Upper lobe of left lung (tissue), 4 donors: ENCODE data around the gene PRDX3.

Experiments
- EP300 ChIP-seq, 4 donors: sonication (generic); formaldehyde crosslinking; IDR thresholded peaks; one replicate each; pipeline ENCODE4 v1.5.1; 2017; ENCODE audit warnings: antibody characterized with exemption in 4 of 4, control low read depth in 2 of 4
- POLR2A ChIP-seq, 4 donors: fragments of 450-650 bp; IDR thresholded peaks; one replicate each; pipeline ENCODE4 v1.5.1; 2016 to 2017; ENCODE audit warnings: antibody characterized with exemption in 4 of 4, mild to moderate bottlenecking in 2 of 4
- POLR2AphosphoS5 ChIP-seq, 2 donors: sonication (generic); formaldehyde crosslinking; IDR thresholded peaks; one replicate each; pipeline ENCODE4 v1.5.1; 2017; ENCODE audit warnings: antibody characterized with exemption in 2 of 2
- TF ChIP-seq, protein P1 (sequence below), 6 experiments: fragments of 450-650 bp in 4 of 6; fragments of 200-600 bp in 2 of 6; sonication (generic) in 2 of 6; IDR thresholded peaks; one replicate each; pipeline ENCODE4 v1.5.1; 2016 to 2019; ENCODE audit warnings: antibody characterized with exemption in 6 of 6

DNA sequence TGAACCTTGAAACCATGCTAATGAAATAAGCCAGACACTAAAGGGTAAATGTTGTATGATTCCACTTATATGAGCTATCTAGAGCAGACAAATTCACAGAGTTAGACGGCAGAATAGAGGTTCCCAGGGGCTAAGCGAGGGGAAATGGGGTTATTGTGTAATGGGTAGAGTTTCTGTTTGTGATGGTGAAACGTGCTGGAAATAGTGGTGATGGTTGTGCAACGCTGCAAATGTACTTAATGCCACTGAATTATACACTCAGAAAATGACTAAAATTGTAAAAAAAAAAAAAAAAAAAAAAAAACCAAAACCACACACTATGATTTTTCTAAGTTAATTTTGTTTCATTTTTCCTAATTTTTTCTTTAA lies 43.1 kb downstream of the PRDX3 start:
- TF ChIP-seq, protein P1, sequence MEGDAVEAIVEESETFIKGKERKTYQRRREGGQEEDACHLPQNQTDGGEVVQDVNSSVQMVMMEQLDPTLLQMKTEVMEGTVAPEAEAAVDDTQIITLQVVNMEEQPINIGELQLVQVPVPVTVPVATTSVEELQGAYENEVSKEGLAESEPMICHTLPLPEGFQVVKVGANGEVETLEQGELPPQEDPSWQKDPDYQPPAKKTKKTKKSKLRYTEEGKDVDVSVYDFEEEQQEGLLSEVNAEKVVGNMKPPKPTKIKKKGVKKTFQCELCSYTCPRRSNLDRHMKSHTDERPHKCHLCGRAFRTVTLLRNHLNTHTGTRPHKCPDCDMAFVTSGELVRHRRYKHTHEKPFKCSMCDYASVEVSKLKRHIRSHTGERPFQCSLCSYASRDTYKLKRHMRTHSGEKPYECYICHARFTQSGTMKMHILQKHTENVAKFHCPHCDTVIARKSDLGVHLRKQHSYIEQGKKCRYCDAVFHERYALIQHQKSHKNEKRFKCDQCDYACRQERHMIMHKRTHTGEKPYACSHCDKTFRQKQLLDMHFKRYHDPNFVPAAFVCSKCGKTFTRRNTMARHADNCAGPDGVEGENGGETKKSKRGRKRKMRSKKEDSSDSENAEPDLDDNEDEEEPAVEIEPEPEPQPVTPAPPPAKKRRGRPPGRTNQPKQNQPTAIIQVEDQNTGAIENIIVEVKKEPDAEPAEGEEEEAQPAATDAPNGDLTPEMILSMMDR (IDR thresholded peaks at IDR 0.05), result no peak
- TF ChIP-seq POLR2AphosphoS5 (IDR thresholded peaks at IDR 0.05) (peak in 1 of 2 donors; percentile 76), POLR2A (IDR thresholded peaks at IDR 0.05) (no peak), EP300 (IDR thresholded peaks at IDR 0.05) (no peak)
